ENCODE data around the gene PRDM11. TPM values are rescaled to one million over a fixed set of nuclear protein-coding genes. Genes with fewer than 3 reads are reported as not detected.

PRDM11 gene
- total RNA-seq, 4 donors from 2014 or later = 29.5 to 43.2 (median 33.5) TPM

DNA sequence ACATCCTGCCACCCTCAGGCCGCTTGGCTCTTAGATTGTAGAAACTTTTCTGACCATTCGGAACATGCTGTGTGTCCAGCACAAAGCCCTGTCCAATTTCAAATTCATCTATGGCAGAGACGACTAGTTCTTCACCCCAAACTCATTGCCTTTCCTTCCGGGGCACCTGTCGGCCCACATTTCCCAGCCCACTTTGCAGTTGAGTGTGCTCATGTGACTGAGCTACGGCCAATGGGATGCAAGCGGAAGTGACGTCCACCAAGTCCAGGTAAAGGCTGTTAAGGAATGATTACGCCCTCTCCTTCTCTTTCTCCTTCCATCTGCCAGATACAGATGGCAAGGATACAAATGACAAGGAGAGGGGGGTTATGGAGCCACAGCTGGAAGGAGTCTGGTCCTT, 107.2 kb downstream of the PRDM11 start:
- Histone ChIP-seq H3K36me3 (no peaks in the 10 kb centered on the region), H3K4me1 (peaks cover 0 to 5% (median 0%) of the 10 kb centered on the region in 4 donors), H3K4me3 (no peak overlapping the region), H3K9me3 (no peaks in the 10 kb centered on the region), H3K27me3 (peaks cover 0 to 18% (median 0%) of the 10 kb centered on the region in 4 donors), H3K27ac (replicated peaks in 1 of 4) (no peak overlapping the region)
- intact Hi-C loops (cut with DNase I) = no loop called here
- 86% methylated on average over 9 of the region's 9 CpGs for WGBS
- no peak for DNase-seq (ENCODE audit: extremely low spot score)
- TF ChIP-seq POLR2AphosphoS5 (IDR thresholded peaks at IDR 0.05) = no peak

DNA sequence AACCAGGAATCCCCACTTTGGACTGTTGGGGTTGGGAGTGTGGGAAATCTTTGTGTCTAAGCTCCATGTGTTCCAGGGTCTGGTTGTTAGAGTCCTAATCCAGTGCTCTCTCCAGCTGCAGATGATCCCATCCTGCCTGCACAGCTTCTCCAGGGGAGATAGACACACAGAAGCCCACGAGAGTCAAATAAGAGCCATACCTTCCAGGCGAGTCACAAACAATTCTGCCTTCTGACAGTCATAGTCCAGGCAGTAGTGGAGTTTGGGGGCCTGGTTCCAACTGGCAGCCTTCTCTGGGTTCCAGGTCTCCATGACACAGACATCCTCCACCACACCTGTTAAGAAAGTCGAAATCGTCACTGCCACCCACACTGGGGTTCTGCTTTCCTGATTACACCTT, 107.6 kb downstream of the PRDM11 start:
- TF ChIP-seq EP300 (IDR thresholded peaks at IDR 0.05) (no peak), POLR2A (IDR thresholded peaks at IDR 0.05; ENCODE audit: low read depth) (no peak), POLR2AphosphoS5 (IDR thresholded peaks at IDR 0.05) (no peak)
- TF ChIP-seq, protein P1, sequence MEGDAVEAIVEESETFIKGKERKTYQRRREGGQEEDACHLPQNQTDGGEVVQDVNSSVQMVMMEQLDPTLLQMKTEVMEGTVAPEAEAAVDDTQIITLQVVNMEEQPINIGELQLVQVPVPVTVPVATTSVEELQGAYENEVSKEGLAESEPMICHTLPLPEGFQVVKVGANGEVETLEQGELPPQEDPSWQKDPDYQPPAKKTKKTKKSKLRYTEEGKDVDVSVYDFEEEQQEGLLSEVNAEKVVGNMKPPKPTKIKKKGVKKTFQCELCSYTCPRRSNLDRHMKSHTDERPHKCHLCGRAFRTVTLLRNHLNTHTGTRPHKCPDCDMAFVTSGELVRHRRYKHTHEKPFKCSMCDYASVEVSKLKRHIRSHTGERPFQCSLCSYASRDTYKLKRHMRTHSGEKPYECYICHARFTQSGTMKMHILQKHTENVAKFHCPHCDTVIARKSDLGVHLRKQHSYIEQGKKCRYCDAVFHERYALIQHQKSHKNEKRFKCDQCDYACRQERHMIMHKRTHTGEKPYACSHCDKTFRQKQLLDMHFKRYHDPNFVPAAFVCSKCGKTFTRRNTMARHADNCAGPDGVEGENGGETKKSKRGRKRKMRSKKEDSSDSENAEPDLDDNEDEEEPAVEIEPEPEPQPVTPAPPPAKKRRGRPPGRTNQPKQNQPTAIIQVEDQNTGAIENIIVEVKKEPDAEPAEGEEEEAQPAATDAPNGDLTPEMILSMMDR (IDR thresholded peaks at IDR 0.05) = no peak
- Histone ChIP-seq H3K36me3 (no peaks in the 10 kb centered on the region), H3K4me3 (no peak overlapping the region), H3K4me1 (peaks cover 0 to 5% (median 0%) of the 10 kb centered on the region in 4 donors), H3K27me3 (peaks cover 0 to 21% (median 0%) of the 10 kb centered on the region in 4 donors), H3K27ac (replicated peaks in 1 of 4) (no peak overlapping the region), H3K9me3 (no peaks in the 10 kb centered on the region)
- intact Hi-C loops (cut with DNase I) = no loop called here
- 74% methylated on average over 4 of the region's 4 CpGs for WGBS
- no peak for DNase-seq (ENCODE audit: extremely low spot score)

DNA sequence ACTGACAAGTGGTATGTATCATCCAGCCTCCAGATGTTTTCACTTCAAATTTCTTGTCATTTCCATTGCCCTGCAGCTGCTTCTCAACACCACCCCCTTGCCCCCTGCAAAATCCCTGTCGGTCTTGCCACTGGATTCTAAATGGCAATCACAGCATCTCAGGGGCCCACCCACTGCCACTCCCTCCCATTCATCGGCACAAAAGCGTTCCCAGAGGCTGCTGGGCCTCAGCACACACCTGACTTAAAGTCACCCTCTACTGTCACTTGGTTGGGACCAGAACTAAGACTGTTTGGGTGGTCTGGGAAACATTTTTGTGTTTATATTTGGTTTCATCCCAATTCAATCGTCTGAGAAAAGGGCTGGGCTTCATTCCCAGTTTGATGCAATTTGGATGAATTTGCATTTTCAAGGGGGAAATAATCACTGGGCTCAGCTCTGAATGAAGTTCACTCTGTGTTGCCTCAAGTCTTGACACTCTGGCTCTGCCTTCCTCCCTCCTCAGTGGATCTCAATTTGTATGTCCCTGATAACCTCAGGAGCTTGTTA, 112.6 kb downstream of the PRDM11 start:
- TF ChIP-seq, protein P1 (IDR thresholded peaks at IDR 0.05) = no peak
- TF ChIP-seq POLR2A (IDR thresholded peaks at IDR 0.05; ENCODE audit: low read depth) (no peak), POLR2AphosphoS5 (IDR thresholded peaks at IDR 0.05) (no peak), EP300 (IDR thresholded peaks at IDR 0.05) (no peak)
- no peaks in the 10 kb centered on the region for H3K9me3 ChIP-seq
- 39% methylated on average over 4 of the region's 4 CpGs for WGBS
- no peak overlapping the region for H3K4me3 ChIP-seq
- no peaks in the 10 kb centered on the region for H3K4me1 ChIP-seq
- H3K27ac ChIP-seq (replicated peaks in 1 of 4) = no peak overlapping the region
- H3K27me3 ChIP-seq = peaks cover 0 to 50% (median 0%) of the 10 kb centered on the region in 4 donors
- no peaks in the 10 kb centered on the region for H3K36me3 ChIP-seq
- intact Hi-C loops (cut with DNase I) = no loop called here
- DNase-seq (ENCODE audit: extremely low spot score) = no peak

DNA sequence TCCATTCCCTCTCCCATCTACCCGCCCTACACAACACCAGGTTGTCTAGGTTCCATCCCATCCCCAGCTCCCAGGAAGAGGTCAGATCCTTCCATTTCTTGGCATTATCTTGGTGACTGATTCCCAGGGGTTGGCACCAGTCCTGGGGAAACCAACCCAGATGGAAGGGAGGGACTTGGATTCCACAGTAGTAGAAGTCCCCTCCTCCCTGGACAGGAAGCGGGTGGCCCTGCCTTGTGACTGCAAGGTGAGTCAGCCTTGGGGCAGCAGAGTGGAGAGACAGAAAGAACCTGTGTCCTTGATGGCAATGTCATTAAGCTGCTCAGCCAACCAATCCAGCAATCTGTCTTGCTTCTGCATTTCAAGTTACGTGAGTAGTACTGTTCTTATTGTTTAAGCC, 113.2 kb downstream of the PRDM11 start:
- no peaks in the 10 kb centered on the region for H3K4me1 ChIP-seq
- peaks cover 0 to 55% (median 0%) of the 10 kb centered on the region in 4 donors for H3K27me3 ChIP-seq
- no peaks in the 10 kb centered on the region for H3K9me3 ChIP-seq
- intact Hi-C loops (cut with DNase I) = no loop called here
- no peak overlapping the region for H3K4me3 ChIP-seq
- H3K27ac ChIP-seq (replicated peaks in 1 of 4) = no peak overlapping the region
- 88% methylated on average over 3 of the region's 3 CpGs for WGBS
- TF ChIP-seq, protein P1 (IDR thresholded peaks at IDR 0.05) = no peak
- TF ChIP-seq EP300 (IDR thresholded peaks at IDR 0.05) (no peak), POLR2AphosphoS5 (IDR thresholded peaks at IDR 0.05) (no peak), POLR2A (IDR thresholded peaks at IDR 0.05; ENCODE audit: low read depth) (no peak)
- no peak for DNase-seq (ENCODE audit: extremely low spot score)
- no peaks in the 10 kb centered on the region for H3K36me3 ChIP-seq

DNA sequence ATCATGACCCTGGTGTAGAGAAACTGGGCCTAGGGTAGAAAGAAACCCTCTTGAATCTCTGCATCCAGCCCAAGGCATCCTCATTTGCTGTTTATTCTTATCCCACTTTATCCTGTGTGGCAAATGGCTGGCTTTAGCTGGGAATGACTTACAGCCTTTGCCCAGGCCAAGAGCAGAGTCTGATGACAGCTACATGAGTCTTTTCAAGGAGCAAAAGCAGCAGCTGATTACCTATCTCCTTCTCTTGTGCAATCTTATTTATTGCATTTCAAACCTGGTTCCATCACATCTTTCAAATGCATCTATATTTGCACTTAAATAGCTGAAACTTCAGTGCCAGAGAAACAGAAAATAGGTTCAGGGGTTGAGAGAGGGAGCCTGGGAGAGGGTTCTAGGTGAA, 113.6 kb downstream of the PRDM11 start:
- intact Hi-C loops (cut with DNase I) = no loop called here

More for the DNA sequence above, 113.6 kb downstream of the PRDM11 start:
- Histone ChIP-seq H3K4me1 (no peaks in the 10 kb centered on the region), H3K27ac (replicated peaks in 1 of 4) (no peak overlapping the region), H3K9me3 (no peaks in the 10 kb centered on the region), H3K27me3 (peaks cover 0 to 59% (median 0%) of the 10 kb centered on the region in 4 donors), H3K36me3 (no peaks in the 10 kb centered on the region), H3K4me3 (no peak overlapping the region)
- TF ChIP-seq POLR2A (IDR thresholded peaks at IDR 0.05; ENCODE audit: low read depth) (no peak), EP300 (IDR thresholded peaks at IDR 0.05) (no peak), POLR2AphosphoS5 (IDR thresholded peaks at IDR 0.05) (no peak)
- TF ChIP-seq, protein P1 (IDR thresholded peaks at IDR 0.05) = no peak
- DNase-seq (ENCODE audit: extremely low spot score) = no peak
